Gastroesophageal sphincter (tissue), 4 donors: ENCODE data around the gene AZIN2. TPM values are rescaled to one million over a fixed set of nuclear protein-coding genes. Genes with fewer than 3 reads are reported as not detected.

Experiments
- ATAC-seq: fragments of 150-250 bp; one replicate; pipeline ENCODE4 v1.9.1; 2016; ENCODE audit warnings: mild to moderate bottlenecking, moderate library complexity
- H3K27ac ChIP-seq, 4 donors: fragments of 200-600 bp; sonication (generic) in 3 of 4; 1 replicate in 3 of 4; 2 replicates in 1 of 4; pipeline ENCODE4 v1.5.1; 2016 to 2019
- H3K27me3 ChIP-seq: fragments of 200-600 bp; sonication (generic); one replicate; pipeline ENCODE4 v1.5.1; 2019
- H3K36me3 ChIP-seq, 2 donors: fragments of 200-600 bp; sonication (generic); one replicate each; pipeline ENCODE4 v1.5.1; 2019; ENCODE audit warnings: control low read depth in 1 of 2
- H3K4me1 ChIP-seq, 3 donors: fragments of 200-600 bp; sonication (generic); 1 replicate in 2 of 3; 2 replicates in 1 of 3; pipeline ENCODE4 v1.5.1; 2016 to 2019; ENCODE audit warnings: control low read depth in 2 of 3
- H3K4me3 ChIP-seq, 2 donors: fragments of 200-600 bp; sonication (generic); one replicate each; pipeline ENCODE4 v1.5.1; 2019; ENCODE audit warnings: mild to moderate bottlenecking in 1 of 2, moderate library complexity in 1 of 2
- H3K9me3 ChIP-seq, 3 donors: fragments of 200-600 bp; sonication (generic); one replicate each; pipeline ENCODE4 v1.5.1; 2017 to 2019; ENCODE audit warnings: control low read depth in 2 of 3
- EP300 ChIP-seq: sonication (generic); formaldehyde crosslinking; IDR thresholded peaks from one replicate; pipeline ENCODE4 v1.6.1; 2017; ENCODE audit warnings: antibody characterized with exemption, mild to moderate bottlenecking
- POLR2A ChIP-seq, 2 donors: fragments of 450-650 bp; IDR thresholded peaks; one replicate each; pipeline ENCODE4 v1.6.1; 2017; ENCODE audit warnings: antibody characterized with exemption in 2 of 2, mild to moderate bottlenecking in 2 of 2, moderate library complexity in 1 of 2
- POLR2AphosphoS5 ChIP-seq: sonication (generic); formaldehyde crosslinking; IDR thresholded peaks from one replicate; pipeline ENCODE4 v1.6.1; 2017; ENCODE audit warnings: antibody characterized with exemption
- WGBS, 2 donors: methylation state at CpG; one replicate each; pipeline ENCODE4 v1.1.5; 2018; ENCODE audit warnings: low coverage in 1 of 2; 5-methylcytosine and 5-hydroxymethylcytosine counted together
- total RNA-seq, 4 donors: library from RNA; depleted of rRNA; stranded (reverse); fragments of >200 nt; gene quantifications; one replicate each; pipeline ENCODE4 v1.1.0, GENCODE V29; 2016
- TF ChIP-seq, protein P1 (sequence below), 4 experiments: fragments of 200-600 bp in 2 of 4; fragments of 450-650 bp in 2 of 4; sonication (generic) in 1 of 4; IDR thresholded peaks; one replicate each; pipeline ENCODE4 v1.5.1; 2017 to 2019; ENCODE audit warnings: antibody characterized with exemption in 4 of 4, mild to moderate bottlenecking in 2 of 4, moderate library complexity in 2 of 4

Gene AZIN2
- total RNA-seq, 4 donors from 2014 or later = 0.31 to 6.4 (median 2.8) TPM

DNA sequence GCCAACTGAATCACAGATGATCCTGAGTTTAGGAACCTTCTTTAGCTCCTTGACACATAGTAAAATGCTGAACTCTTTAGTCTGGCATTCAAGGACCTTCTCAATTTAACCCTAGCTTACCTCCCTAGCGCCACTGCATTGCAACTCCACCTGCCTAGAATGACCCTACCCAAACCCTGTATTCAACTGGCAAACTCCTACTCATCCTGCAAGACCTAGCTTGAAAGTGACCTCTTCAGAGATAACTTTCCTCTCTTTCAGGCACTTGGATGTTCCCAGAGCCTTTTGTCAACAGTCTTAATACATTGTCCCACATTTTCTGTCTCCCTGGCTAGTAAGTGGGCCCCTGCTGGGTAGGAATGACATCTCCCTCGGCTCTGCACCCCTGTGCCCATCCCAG, 81.2 kb downstream of the AZIN2 start:
- WGBS, 2 donors = 90 to 100% methylated on average over 2 of the region's 2 CpGs

DNA sequence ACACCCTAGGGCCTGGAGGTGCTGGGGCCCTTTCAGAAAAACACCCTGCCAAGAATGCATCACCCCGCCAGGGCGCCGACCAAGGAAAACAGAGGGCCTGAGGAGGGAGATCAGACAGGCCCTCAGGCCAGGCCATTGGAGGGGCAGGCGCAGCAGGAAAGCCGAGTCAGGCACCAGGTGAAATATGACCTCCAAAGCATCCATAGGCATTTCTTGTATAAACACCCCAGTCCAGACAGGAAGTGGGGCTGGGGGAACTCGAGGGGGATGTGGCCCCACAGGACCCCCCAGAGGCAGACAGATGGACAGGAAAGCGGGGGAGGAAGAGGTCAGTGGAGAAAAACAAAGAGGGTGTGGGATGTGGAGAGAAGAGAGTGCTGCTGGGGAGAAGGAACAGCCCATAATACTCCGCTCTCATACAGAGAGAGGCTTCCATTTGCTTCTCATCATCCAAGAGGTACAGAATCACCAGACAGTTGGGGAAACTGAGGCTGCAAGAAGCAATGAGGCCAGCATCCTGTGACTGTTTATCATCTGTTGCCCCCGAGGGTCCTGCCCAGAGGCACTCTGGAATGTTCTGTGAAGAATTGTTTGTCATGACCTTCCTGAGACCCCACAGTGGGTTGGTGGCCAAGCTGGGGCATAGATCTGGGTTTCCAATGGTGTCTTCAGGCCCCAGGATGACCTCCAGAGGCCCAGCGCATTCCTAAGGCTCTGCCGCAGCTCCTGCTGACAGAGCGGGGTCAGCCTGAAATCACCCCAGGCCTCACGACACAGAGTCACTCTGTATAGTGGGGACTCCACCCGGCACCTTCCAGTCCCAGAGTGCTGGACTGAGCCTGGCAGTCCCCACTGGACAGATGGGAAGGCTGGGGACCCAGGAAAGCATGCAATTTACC, 82.9 kb downstream of the AZIN2 start:
- H3K27me3 ChIP-seq = no peaks in the 10 kb centered on the region
- H3K27ac ChIP-seq = no peak overlapping the region
- no peaks in the 10 kb centered on the region for H3K9me3 ChIP-seq
- peaks cover 0 to 13% (median 6%) of the 10 kb centered on the region in 3 donors for H3K4me1 ChIP-seq
- H3K4me3 ChIP-seq = no peak overlapping the region
- no peak for ATAC-seq
- H3K36me3 ChIP-seq = peaks cover 0 to 57% of the 10 kb centered on the region in 2 donors
- 83 to 86% methylated on average over 3 to 4 of the region's 14 CpGs for WGBS, 2 donors
- TF ChIP-seq POLR2A (IDR thresholded peaks at IDR 0.05) (no peak), POLR2AphosphoS5 (no peak), EP300 (no peak)
- TF ChIP-seq, protein P1, sequence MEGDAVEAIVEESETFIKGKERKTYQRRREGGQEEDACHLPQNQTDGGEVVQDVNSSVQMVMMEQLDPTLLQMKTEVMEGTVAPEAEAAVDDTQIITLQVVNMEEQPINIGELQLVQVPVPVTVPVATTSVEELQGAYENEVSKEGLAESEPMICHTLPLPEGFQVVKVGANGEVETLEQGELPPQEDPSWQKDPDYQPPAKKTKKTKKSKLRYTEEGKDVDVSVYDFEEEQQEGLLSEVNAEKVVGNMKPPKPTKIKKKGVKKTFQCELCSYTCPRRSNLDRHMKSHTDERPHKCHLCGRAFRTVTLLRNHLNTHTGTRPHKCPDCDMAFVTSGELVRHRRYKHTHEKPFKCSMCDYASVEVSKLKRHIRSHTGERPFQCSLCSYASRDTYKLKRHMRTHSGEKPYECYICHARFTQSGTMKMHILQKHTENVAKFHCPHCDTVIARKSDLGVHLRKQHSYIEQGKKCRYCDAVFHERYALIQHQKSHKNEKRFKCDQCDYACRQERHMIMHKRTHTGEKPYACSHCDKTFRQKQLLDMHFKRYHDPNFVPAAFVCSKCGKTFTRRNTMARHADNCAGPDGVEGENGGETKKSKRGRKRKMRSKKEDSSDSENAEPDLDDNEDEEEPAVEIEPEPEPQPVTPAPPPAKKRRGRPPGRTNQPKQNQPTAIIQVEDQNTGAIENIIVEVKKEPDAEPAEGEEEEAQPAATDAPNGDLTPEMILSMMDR (IDR thresholded peaks at IDR 0.05) = no peak

More for the DNA sequence above, 81.2 kb downstream of the AZIN2 start:
- TF ChIP-seq POLR2AphosphoS5 (no peak), EP300 (no peak), POLR2A (IDR thresholded peaks at IDR 0.05) (no peak)
- TF ChIP-seq, protein P1 (IDR thresholded peaks at IDR 0.05) = no peak
- H3K4me3 ChIP-seq = no peak overlapping the region
- H3K36me3 ChIP-seq = peaks cover 0 to 57% of the 10 kb centered on the region in 2 donors
- H3K27ac ChIP-seq = no peak overlapping the region
- ATAC-seq = no peak
- peaks cover 0 to 13% (median 6%) of the 10 kb centered on the region in 3 donors for H3K4me1 ChIP-seq
- no peaks in the 10 kb centered on the region for H3K9me3 ChIP-seq
- H3K27me3 ChIP-seq = no peaks in the 10 kb centered on the region

DNA sequence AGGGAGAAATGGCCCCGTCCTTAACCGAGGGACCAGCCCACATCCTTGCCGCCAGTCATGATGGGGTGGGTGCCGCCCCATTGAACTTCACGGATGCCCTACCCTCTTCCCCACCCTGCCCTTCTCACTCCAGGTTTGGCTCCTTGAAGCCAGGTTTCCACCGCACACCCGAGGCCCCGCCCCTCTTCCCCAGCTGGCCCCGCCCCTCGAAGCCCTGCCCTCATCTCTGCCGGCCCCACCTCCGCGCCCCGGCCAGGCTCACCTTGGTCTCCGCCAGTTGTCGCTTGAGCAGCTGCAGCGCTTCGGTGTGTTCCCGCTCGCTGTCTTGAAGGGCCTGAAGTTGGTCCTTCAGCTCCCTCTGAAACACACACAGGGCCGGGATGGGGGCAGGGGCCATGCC, 84.3 kb downstream of the AZIN2 start:
- H3K36me3 ChIP-seq = peaks cover 0 to 50% of the 10 kb centered on the region in 2 donors
- no peaks in the 10 kb centered on the region for H3K27me3 ChIP-seq
- H3K9me3 ChIP-seq = no peaks in the 10 kb centered on the region
- WGBS, 2 donors = 87 to 90% methylated on average over 2 to 5 of the region's 21 CpGs
- peaks cover 0 to 23% (median 6%) of the 10 kb centered on the region in 3 donors for H3K4me1 ChIP-seq
- TF ChIP-seq POLR2AphosphoS5 (no peak), POLR2A (IDR thresholded peaks at IDR 0.05) (no peak), EP300 (no peak)
- TF ChIP-seq, protein P1 (IDR thresholded peaks at IDR 0.05) = no peak
- H3K27ac ChIP-seq = no peak overlapping the region
- no peak overlapping the region for H3K4me3 ChIP-seq
- ATAC-seq = no peak

DNA sequence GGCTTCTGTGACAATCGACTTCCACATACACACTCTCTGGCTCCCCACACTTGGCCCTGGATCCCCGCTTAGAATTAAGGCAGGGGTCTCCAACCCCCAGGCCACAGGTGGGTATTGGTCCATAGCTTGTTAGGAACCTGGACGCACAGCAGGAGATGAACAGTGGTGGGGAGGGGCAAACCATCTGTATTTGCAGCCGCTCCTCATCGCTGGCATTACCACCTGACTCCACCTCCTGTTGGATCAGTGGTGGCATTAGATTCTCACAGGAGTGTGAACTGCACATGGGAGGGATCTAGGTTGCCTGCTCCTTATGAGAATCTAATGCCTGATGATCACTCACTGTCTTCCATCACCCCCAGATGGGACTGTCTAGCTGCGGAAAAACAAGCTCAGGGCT, 84.9 kb downstream of the AZIN2 start:
- TF ChIP-seq EP300 (no peak), POLR2AphosphoS5 (no peak), POLR2A (IDR thresholded peaks at IDR 0.05) (no peak)
- TF ChIP-seq, protein P1 (IDR thresholded peaks at IDR 0.05) = no peak
- Histone ChIP-seq H3K9me3 (no peaks in the 10 kb centered on the region), H3K27ac (no peak overlapping the region), H3K27me3 (no peaks in the 10 kb centered on the region), H3K4me1 (peaks cover 0 to 24% (median 6%) of the 10 kb centered on the region in 3 donors), H3K36me3 (peaks cover 0 to 50% of the 10 kb centered on the region in 2 donors), H3K4me3 (no peak overlapping the region)
- ATAC-seq = no peak
- 96 to 98% methylated on average over 3 to 5 of the region's 6 CpGs for WGBS, 2 donors
